ENCODE results near the gene TNRC6B. TPM values are rescaled to one million over a fixed set of nuclear protein-coding genes. Genes with fewer than 3 reads are reported as not detected.

Gene TNRC6B
- total and polyA plus RNA-seq, 2 of the 13 experiments (the other 11 are each of a cell fraction or from before 2014, with no cell fraction given): 8.9 to 13.2 TPM

DNA sequence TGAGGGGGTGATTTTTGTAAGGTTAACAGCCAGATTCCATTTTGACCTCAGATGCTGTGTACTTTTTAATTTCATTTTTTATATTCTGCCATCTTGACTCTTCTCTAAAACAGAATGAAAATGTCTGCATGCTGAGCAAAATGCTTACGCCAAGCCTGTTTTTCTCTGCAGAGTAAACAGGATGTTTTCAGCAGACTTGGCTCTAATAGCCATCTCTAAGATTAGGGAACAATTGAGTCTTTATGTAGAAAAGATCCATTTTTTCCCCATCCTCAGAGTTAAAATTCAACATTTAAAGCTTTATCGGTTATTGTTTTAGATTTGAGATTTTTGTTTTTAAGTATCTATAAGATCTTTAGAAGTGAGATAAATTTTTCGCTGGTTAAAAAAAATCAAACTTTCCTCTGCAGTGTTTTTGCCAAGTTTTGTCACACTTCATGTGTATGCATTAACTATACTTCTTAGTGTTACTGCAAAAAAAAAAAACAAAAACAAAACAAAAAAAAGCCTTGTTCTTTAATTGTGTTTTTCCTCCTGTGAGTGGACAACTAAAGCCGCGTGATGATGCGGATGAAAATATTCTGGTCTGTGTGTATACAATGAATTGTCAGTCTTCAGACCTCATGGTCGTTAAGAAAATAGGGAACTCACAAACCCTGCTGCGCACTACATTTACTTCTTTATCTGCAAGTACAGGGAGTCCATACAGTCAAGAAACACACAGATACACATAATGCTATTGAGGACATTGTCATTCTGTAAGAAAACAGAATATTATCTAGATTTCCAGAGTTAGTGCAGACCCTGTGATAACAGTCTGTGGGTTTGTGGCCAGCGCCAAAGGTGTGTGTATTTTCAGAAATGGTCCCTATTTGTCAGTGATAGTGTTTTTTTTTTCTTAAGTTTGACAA, 151.1 kb downstream of the TNRC6B start:
- Histone ChIP-seq H3K4me1 (ENCODE audit: insufficient read depth, low read length) (no peaks in the 10 kb centered on the region), H3K9me3 (ENCODE audit: low read length) (no peaks in the 10 kb centered on the region), H2AFZ (ENCODE audit: low read length) (no peak overlapping the region), H4K20me1 (ENCODE audit: insufficient read depth, low read length) (no peaks in the 10 kb centered on the region; the same call in 1 of the 2 replicates), H3K27me3 (ENCODE audit: control insufficient read depth in 1 of 2, insufficient read depth in 2 of 2, low read length in 2 of 2) (no peaks in the 10 kb centered on the region), H3K4me2 (ENCODE audit: low read depth, low read length) (no peak overlapping the region), H3K79me2 (ENCODE audit: insufficient read depth, low read length) (no peaks in the 10 kb centered on the region), H3K9ac (ENCODE audit: insufficient read depth, low read depth, low read length) (no peak overlapping the region), H3K36me3 (replicated peaks in 1 of 2; ENCODE audit: control insufficient read depth in 1 of 2, insufficient read depth in 2 of 2, low read length in 2 of 2) (peaks cover 2 to 7% of the 10 kb centered on the region in 2 experiments; a peak in 2 of 5 replicates), H3K27ac (ENCODE audit: extremely low read length, insufficient read depth, low read length) (no peak overlapping the region), H3K4me3 (replicated peaks in 1 of 3; ENCODE audit: insufficient read depth in 1 of 3, low read depth in 2 of 3, low read length in 3 of 3) (no peak overlapping the region)
- FAIRE-seq: no peak
- no peak for DNase-seq (ENCODE audit: low spot score)
- ATAC-seq: no peak
- in situ Hi-C loops (cut with HindIII; ENCODE audit: extremely low pct_ligation_motif_present, low pct_unique_long_range_greater_than_20kb): no loop called here
- CTCF ChIA-PET (ENCODE audit: low intra/inter-chr PET ratio, low total read pairs): no interaction called here
- intact Hi-C loops (cut with micrococcal nuclease; ENCODE audit: unreplicated experiment): no loop called here
- POLR2A ChIA-PET: no interaction called here
- no TSS peak for BruUV-seq (replicated peaks)
- WGBS (ENCODE audit: low lambda C conversion rate): 96% methylated on average over 9 of the region's 9 CpGs
- TF ChIP-seq REL (CRISPR knock-in tag; conservative IDR thresholded peaks at IDR 0.05) (no peak), FOXA3 (CRISPR knock-in tag; IDR thresholded peaks at IDR 0.05) (no peak), PPARG (CRISPR knock-in tag; conservative IDR thresholded peaks at IDR 0.05) (no peak), STAT5B (CRISPR knock-in tag; IDR thresholded peaks at IDR 0.05) (no peak), ZSCAN9 (CRISPR knock-in tag; IDR thresholded peaks at IDR 0.05; ENCODE audit: borderline replicate concordance) (no peak), STAG1 (CRISPR knock-in tag; IDR thresholded peaks at IDR 0.05) (no peak), RFX5 (IDR thresholded peaks at IDR 0.05; ENCODE audit: low read depth, low read length) (no peak), ZBTB20 (CRISPR knock-in tag; IDR thresholded peaks at IDR 0.05; ENCODE audit: borderline replicate concordance, low read depth) (no peak)
- TF ChIP-seq, protein P1, sequence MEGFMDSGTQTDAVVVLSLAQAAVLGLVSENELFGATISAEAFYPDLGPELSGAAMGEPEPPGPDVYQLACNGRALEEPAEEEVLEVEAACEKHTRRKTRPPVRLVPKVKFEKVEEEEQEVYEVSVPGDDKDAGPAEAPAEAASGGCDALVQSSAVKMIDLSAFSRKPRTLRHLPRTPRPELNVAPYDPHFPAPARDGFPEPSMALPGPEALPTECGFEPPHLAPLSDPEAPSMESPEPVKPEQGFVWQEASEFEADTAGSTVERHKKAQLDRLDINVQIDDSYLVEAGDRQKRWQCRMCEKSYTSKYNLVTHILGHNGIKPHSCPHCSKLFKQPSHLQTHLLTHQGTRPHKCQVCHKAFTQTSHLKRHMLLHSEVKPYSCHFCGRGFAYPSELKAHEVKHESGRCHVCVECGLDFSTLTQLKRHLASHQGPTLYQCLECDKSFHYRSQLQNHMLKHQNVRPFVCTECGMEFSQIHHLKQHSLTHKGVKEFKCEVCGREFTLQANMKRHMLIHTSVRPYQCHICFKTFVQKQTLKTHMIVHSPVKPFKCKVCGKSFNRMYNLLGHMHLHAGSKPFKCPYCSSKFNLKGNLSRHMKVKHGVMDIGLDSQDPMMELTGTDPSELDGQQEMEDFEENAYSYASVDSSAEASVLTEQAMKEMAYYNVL (CRISPR knock-in tag; IDR thresholded peaks at IDR 0.05; ENCODE audit: borderline replicate concordance): no peak
- TF ChIP-seq, protein P2, sequence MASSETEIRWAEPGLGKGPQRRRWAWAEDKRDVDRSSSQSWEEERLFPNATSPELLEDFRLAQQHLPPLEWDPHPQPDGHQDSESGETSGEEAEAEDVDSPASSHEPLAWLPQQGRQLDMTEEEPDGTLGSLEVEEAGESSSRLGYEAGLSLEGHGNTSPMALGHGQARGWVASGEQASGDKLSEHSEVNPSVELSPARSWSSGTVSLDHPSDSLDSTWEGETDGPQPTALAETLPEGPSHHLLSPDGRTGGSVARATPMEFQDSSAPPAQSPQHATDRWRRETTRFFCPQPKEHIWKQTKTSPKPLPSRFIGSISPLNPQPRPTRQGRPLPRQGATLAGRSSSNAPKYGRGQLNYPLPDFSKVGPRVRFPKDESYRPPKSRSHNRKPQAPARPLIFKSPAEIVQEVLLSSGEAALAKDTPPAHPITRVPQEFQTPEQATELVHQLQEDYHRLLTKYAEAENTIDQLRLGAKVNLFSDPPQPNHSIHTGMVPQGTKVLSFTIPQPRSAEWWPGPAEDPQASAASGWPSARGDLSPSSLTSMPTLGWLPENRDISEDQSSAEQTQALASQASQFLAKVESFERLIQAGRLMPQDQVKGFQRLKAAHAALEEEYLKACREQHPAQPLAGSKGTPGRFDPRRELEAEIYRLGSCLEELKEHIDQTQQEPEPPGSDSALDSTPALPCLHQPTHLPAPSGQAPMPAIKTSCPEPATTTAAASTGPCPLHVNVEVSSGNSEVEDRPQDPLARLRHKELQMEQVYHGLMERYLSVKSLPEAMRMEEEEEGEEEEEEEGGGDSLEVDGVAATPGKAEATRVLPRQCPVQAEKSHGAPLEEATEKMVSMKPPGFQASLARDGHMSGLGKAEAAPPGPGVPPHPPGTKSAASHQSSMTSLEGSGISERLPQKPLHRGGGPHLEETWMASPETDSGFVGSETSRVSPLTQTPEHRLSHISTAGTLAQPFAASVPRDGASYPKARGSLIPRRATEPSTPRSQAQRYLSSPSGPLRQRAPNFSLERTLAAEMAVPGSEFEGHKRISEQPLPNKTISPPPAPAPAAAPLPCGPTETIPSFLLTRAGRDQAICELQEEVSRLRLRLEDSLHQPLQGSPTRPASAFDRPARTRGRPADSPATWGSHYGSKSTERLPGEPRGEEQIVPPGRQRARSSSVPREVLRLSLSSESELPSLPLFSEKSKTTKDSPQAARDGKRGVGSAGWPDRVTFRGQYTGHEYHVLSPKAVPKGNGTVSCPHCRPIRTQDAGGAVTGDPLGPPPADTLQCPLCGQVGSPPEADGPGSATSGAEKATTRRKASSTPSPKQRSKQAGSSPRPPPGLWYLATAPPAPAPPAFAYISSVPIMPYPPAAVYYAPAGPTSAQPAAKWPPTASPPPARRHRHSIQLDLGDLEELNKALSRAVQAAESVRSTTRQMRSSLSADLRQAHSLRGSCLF (CRISPR knock-in tag; IDR thresholded peaks at IDR 0.05; ENCODE audit: borderline replicate concordance): no peak
- TF ChIP-seq, protein P3, sequence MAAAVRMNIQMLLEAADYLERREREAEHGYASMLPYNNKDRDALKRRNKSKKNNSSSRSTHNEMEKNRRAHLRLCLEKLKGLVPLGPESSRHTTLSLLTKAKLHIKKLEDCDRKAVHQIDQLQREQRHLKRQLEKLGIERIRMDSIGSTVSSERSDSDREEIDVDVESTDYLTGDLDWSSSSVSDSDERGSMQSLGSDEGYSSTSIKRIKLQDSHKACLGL (CRISPR knock-in tag; IDR thresholded peaks at IDR 0.05): no peak
- TF ChIP-seq, protein P4, sequence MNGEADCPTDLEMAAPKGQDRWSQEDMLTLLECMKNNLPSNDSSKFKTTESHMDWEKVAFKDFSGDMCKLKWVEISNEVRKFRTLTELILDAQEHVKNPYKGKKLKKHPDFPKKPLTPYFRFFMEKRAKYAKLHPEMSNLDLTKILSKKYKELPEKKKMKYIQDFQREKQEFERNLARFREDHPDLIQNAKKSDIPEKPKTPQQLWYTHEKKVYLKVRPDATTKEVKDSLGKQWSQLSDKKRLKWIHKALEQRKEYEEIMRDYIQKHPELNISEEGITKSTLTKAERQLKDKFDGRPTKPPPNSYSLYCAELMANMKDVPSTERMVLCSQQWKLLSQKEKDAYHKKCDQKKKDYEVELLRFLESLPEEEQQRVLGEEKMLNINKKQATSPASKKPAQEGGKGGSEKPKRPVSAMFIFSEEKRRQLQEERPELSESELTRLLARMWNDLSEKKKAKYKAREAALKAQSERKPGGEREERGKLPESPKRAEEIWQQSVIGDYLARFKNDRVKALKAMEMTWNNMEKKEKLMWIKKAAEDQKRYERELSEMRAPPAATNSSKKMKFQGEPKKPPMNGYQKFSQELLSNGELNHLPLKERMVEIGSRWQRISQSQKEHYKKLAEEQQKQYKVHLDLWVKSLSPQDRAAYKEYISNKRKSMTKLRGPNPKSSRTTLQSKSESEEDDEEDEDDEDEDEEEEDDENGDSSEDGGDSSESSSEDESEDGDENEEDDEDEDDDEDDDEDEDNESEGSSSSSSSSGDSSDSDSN (CRISPR knock-in tag; IDR thresholded peaks at IDR 0.05): no peak
